ENCODE data around the gene MCM10.

The MCM10 gene

GRCh38 chr10:13160934-13161856, at the start of gene MCM10:
TSS of gene MCM10 (plus strand) at chr10:13161558. CDS start at chr10:13164203, 2,645 bp downstream.
- Histone ChIP-seq H3K36me3 (ENCODE audit: control insufficient read depth, insufficient read depth, low read length) (no peaks in the 10 kb centered on the region), H3K27me3 (ENCODE audit: control insufficient read depth, insufficient read depth, low read length) (no peaks in the 10 kb centered on the region), H3K4me1 (ENCODE audit: control insufficient read depth, insufficient read depth, low read length) (peaks cover 6% of the 10 kb centered on the region), H3K4me3 (ENCODE audit: low read length) (peak within 1 kb of the TSS; percentile 56), H3K9ac (ENCODE audit: low read length) (no peak within 1 kb of the TSS), H3K27ac (ENCODE audit: low read depth, low read length) (no peak within 1 kb of the TSS)

GRCh38 chr10:13113544-13113943, 47.8 kb upstream of the MCM10 start:
- no peaks in the 10 kb centered on the region for H3K27me3 ChIP-seq (ENCODE audit: control insufficient read depth, insufficient read depth, low read length)
- H3K4me1 ChIP-seq (ENCODE audit: control insufficient read depth, insufficient read depth, low read length) = no peaks in the 10 kb centered on the region
- H3K36me3 ChIP-seq (ENCODE audit: control insufficient read depth, insufficient read depth, low read length) = peaks cover 24% of the 10 kb centered on the region
- H3K4me3 ChIP-seq (ENCODE audit: low read length) = no peak overlapping the region
- H3K27ac ChIP-seq (ENCODE audit: low read depth, low read length) = no peak overlapping the region
- H3K9ac ChIP-seq (ENCODE audit: low read length) = no peak overlapping the region

GRCh38 chr10:13115832-13116803, 45.2 kb upstream of the MCM10 start:
- Histone ChIP-seq H3K9ac (ENCODE audit: low read length) (peak overlapping the region; percentile 5), H3K4me1 (ENCODE audit: control insufficient read depth, insufficient read depth, low read length) (no peaks in the 10 kb centered on the region), H3K27ac (ENCODE audit: low read depth, low read length) (no peak overlapping the region), H3K4me3 (ENCODE audit: low read length) (no peak overlapping the region), H3K27me3 (ENCODE audit: control insufficient read depth, insufficient read depth, low read length) (no peaks in the 10 kb centered on the region), H3K36me3 (ENCODE audit: control insufficient read depth, insufficient read depth, low read length) (peaks cover 28% of the 10 kb centered on the region)

GRCh38 chr10:13117841-13118783, 43.2 kb upstream of the MCM10 start:
- Histone ChIP-seq H3K9ac (ENCODE audit: low read length) (no peak overlapping the region), H3K4me3 (ENCODE audit: low read length) (no peak overlapping the region), H3K36me3 (ENCODE audit: control insufficient read depth, insufficient read depth, low read length) (peaks cover 29% of the 10 kb centered on the region), H3K27me3 (ENCODE audit: control insufficient read depth, insufficient read depth, low read length) (no peaks in the 10 kb centered on the region), H3K27ac (ENCODE audit: low read depth, low read length) (no peak overlapping the region), H3K4me1 (ENCODE audit: control insufficient read depth, insufficient read depth, low read length) (no peaks in the 10 kb centered on the region)

GRCh38 chr10:13118784-13119410, 42.5 kb upstream of the MCM10 start:
- no peaks in the 10 kb centered on the region for H3K27me3 ChIP-seq (ENCODE audit: control insufficient read depth, insufficient read depth, low read length)
- H3K36me3 ChIP-seq (ENCODE audit: control insufficient read depth, insufficient read depth, low read length) = peaks cover 33% of the 10 kb centered on the region
- no peak overlapping the region for H3K9ac ChIP-seq (ENCODE audit: low read length)
- no peak overlapping the region for H3K27ac ChIP-seq (ENCODE audit: low read depth, low read length)
- no peaks in the 10 kb centered on the region for H3K4me1 ChIP-seq (ENCODE audit: control insufficient read depth, insufficient read depth, low read length)
- H3K4me3 ChIP-seq (ENCODE audit: low read length) = no peak overlapping the region

- Histone ChIP-seq H3K4me3 (ENCODE audit: low read length) (no peak overlapping the region), H3K9ac (ENCODE audit: low read length) (no peak overlapping the region), H3K27me3 (ENCODE audit: control insufficient read depth, insufficient read depth, low read length) (no peaks in the 10 kb centered on the region), H3K27ac (ENCODE audit: low read depth, low read length) (no peak overlapping the region), H3K36me3 (ENCODE audit: control insufficient read depth, insufficient read depth, low read length) (peaks cover 36% of the 10 kb centered on the region), H3K4me1 (ENCODE audit: control insufficient read depth, insufficient read depth, low read length) (no peaks in the 10 kb centered on the region)
Measured at GRCh38 chr10:13120786-13121499, 40.4 kb upstream of the MCM10 start.

GRCh38 chr10:13121500-13121854, 39.9 kb upstream of the MCM10 start:
- Histone ChIP-seq H3K36me3 (ENCODE audit: control insufficient read depth, insufficient read depth, low read length) (peaks cover 32% of the 10 kb centered on the region), H3K4me3 (ENCODE audit: low read length) (no peak overlapping the region), H3K4me1 (ENCODE audit: control insufficient read depth, insufficient read depth, low read length) (no peaks in the 10 kb centered on the region), H3K27me3 (ENCODE audit: control insufficient read depth, insufficient read depth, low read length) (no peaks in the 10 kb centered on the region), H3K27ac (ENCODE audit: low read depth, low read length) (no peak overlapping the region), H3K9ac (ENCODE audit: low read length) (no peak overlapping the region)

GRCh38 chr10:13136651-13137050, 24.7 kb upstream of the MCM10 start:
- no peaks in the 10 kb centered on the region for H3K4me1 ChIP-seq (ENCODE audit: control insufficient read depth, insufficient read depth, low read length)
- no peak overlapping the region for H3K27ac ChIP-seq (ENCODE audit: low read depth, low read length)
- H3K9ac ChIP-seq (ENCODE audit: low read length) = no peak overlapping the region
- no peak overlapping the region for H3K4me3 ChIP-seq (ENCODE audit: low read length)
- H3K36me3 ChIP-seq (ENCODE audit: control insufficient read depth, insufficient read depth, low read length) = peaks cover 33% of the 10 kb centered on the region
- no peaks in the 10 kb centered on the region for H3K27me3 ChIP-seq (ENCODE audit: control insufficient read depth, insufficient read depth, low read length)

- Histone ChIP-seq H3K27ac (ENCODE audit: low read depth, low read length) (no peak overlapping the region), H3K36me3 (ENCODE audit: control insufficient read depth, insufficient read depth, low read length) (peaks cover 15% of the 10 kb centered on the region), H3K4me1 (ENCODE audit: control insufficient read depth, insufficient read depth, low read length) (no peaks in the 10 kb centered on the region)
Measured at GRCh38 chr10:13139150-13139549, 22.2 kb upstream of the MCM10 start.

GRCh38 chr10:13139676-13140075, 21.7 kb upstream of the MCM10 start:
- peaks cover 13% of the 10 kb centered on the region for H3K36me3 ChIP-seq (ENCODE audit: control insufficient read depth, insufficient read depth, low read length)
- no peak overlapping the region for H3K4me3 ChIP-seq (ENCODE audit: low read length)
- no peaks in the 10 kb centered on the region for H3K27me3 ChIP-seq (ENCODE audit: control insufficient read depth, insufficient read depth, low read length)

More at GRCh38 chr10:13139150-13139549, 22.2 kb upstream of the MCM10 start:
- H3K27me3 ChIP-seq (ENCODE audit: control insufficient read depth, insufficient read depth, low read length) = no peaks in the 10 kb centered on the region
- H3K9ac ChIP-seq (ENCODE audit: low read length) = no peak overlapping the region
- no peak overlapping the region for H3K4me3 ChIP-seq (ENCODE audit: low read length)

GRCh38 chr10:13140627-13141190, 20.6 kb upstream of the MCM10 start:
- Histone ChIP-seq H3K27ac (ENCODE audit: low read depth, low read length) (no peak overlapping the region), H3K9ac (ENCODE audit: low read length) (no peak overlapping the region), H3K4me3 (ENCODE audit: low read length) (no peak overlapping the region), H3K36me3 (ENCODE audit: control insufficient read depth, insufficient read depth, low read length) (peaks cover 8% of the 10 kb centered on the region), H3K27me3 (ENCODE audit: control insufficient read depth, insufficient read depth, low read length) (no peaks in the 10 kb centered on the region), H3K4me1 (ENCODE audit: control insufficient read depth, insufficient read depth, low read length) (no peaks in the 10 kb centered on the region)

More at GRCh38 chr10:13139676-13140075, 21.7 kb upstream of the MCM10 start:
- Histone ChIP-seq H3K9ac (ENCODE audit: low read length) (no peak overlapping the region), H3K4me1 (ENCODE audit: control insufficient read depth, insufficient read depth, low read length) (no peaks in the 10 kb centered on the region), H3K27ac (ENCODE audit: low read depth, low read length) (no peak overlapping the region)

Measured in rectal smooth muscle tissue (tissue), 1 donor.